Body of pancreas (tissue), 4 donors: Measurements from ENCODE around the gene LRP11. TPM values are rescaled to one million over a fixed set of nuclear protein-coding genes. Genes with fewer than 3 reads are reported as not detected.

Experiments
- ATAC-seq: fragments of 150-250 bp; one replicate; pipeline ENCODE4 v1.9.1; 2016
- DNase-seq, 4 donors: peaks; one replicate each; pipeline ENCODE4 v3.0.0-alpha.2; 2019
- H3K27ac ChIP-seq, 4 donors: fragments of 200-600 bp; sonication (generic); 1 replicate in 3 of 4; 2 replicates in 1 of 4; pipeline versions ENCODE4 v1.5.1 to v1.6.1; 2016 to 2019; ENCODE audit warnings: mild to moderate bottlenecking in 1 of 4, mixed read lengths in 1 of 4, moderate library complexity in 1 of 4
- H3K27me3 ChIP-seq, 2 donors: fragments of 200-600 bp; sonication (generic); one replicate each; pipeline ENCODE4 v1.6.0; 2016; ENCODE audit warnings: mild to moderate bottlenecking in 1 of 2
- H3K36me3 ChIP-seq, 2 donors: fragments of 200-600 bp; sonication (generic); replicated peaks in 1 of 2; 2 replicates each; pipeline ENCODE4 v1.5.1; 2016; ENCODE audit warnings: low read depth in 2 of 2; ENCODE audit not compliant: insufficient read depth in 1 of 2
- H3K4me1 ChIP-seq: fragments of 200-600 bp; sonication (generic); one replicate; pipeline ENCODE4 v1.6.0; 2016
- H3K4me3 ChIP-seq, 2 donors: fragments of 200-600 bp; sonication (generic); 1 replicate in 1 of 2; 2 replicates in 1 of 2; pipeline ENCODE4 v1.5.1; 2016 to 2019
- H3K9me3 ChIP-seq, 3 donors: fragments of 200-600 bp; sonication (generic); 1 replicate in 2 of 3; 2 replicates in 1 of 3; pipeline ENCODE4 v1.5.1; 2016
- POLR2A ChIP-seq, 3 donors: fragments of 450-650 bp; IDR thresholded peaks; one replicate each; pipeline ENCODE4 v1.6.1; 2016; ENCODE audit warnings: antibody characterized with exemption in 3 of 3, mild to moderate bottlenecking in 2 of 3
- WGBS, 2 donors: methylation state at CpG; one replicate each; pipeline ENCODE4 v1.1.5; 2017; 5-methylcytosine and 5-hydroxymethylcytosine counted together
- intact Hi-C: fragments of 100-400 bp; cut with DNase I; formaldehyde crosslinking; loops from one replicate; pipeline ENCODE4 v1.15.1; 2023
- total RNA-seq, 2 donors: library from RNA; depleted of rRNA; stranded (reverse); fragments of >200 nt; gene quantifications; one replicate each; pipeline ENCODE4 v1.1.0, GENCODE V29; 2016
- TF ChIP-seq, protein P1 (sequence below), 7 experiments: fragments of 450-650 bp in 4 of 7; fragments of 200-600 bp in 3 of 7; sonication (generic) in 3 of 7; IDR thresholded peaks; one replicate each; pipeline ENCODE4 v1.5.1; 2016 to 2019; ENCODE audit warnings: antibody characterized with exemption in 7 of 7

The LRP11 gene
- total RNA-seq, 2 donors from 2014 or later: 21.0 to 28.0 TPM

DNA sequence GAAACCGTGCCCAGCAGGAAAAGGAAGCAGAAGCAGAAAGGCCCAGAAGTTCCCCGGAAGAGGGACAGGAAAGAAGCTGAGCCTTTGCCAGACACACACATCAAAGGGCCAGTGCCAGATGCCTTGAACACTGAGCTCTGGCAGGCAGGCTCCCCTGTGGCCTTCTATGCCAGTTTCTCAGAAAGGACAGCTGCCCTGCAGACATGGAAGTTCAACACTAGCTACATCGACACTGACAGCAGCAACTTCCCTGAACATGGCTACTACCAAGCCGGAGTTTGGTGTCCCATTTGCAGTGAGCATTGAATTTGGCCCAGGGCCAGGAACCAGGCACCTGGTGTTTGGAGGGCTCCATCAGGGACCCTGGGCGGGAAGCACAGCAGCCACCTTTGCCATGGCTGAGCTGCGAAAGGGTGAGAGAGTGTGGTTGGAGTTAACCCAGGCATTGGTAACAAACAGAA, 41.8 kb upstream of the LRP11 start:
- TF ChIP-seq, protein P1, sequence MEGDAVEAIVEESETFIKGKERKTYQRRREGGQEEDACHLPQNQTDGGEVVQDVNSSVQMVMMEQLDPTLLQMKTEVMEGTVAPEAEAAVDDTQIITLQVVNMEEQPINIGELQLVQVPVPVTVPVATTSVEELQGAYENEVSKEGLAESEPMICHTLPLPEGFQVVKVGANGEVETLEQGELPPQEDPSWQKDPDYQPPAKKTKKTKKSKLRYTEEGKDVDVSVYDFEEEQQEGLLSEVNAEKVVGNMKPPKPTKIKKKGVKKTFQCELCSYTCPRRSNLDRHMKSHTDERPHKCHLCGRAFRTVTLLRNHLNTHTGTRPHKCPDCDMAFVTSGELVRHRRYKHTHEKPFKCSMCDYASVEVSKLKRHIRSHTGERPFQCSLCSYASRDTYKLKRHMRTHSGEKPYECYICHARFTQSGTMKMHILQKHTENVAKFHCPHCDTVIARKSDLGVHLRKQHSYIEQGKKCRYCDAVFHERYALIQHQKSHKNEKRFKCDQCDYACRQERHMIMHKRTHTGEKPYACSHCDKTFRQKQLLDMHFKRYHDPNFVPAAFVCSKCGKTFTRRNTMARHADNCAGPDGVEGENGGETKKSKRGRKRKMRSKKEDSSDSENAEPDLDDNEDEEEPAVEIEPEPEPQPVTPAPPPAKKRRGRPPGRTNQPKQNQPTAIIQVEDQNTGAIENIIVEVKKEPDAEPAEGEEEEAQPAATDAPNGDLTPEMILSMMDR (IDR thresholded peaks at IDR 0.05): no peak
- TF ChIP-seq POLR2A (IDR thresholded peaks at IDR 0.05): no peak
- H3K4me3 ChIP-seq: no peak overlapping the region

DNA sequence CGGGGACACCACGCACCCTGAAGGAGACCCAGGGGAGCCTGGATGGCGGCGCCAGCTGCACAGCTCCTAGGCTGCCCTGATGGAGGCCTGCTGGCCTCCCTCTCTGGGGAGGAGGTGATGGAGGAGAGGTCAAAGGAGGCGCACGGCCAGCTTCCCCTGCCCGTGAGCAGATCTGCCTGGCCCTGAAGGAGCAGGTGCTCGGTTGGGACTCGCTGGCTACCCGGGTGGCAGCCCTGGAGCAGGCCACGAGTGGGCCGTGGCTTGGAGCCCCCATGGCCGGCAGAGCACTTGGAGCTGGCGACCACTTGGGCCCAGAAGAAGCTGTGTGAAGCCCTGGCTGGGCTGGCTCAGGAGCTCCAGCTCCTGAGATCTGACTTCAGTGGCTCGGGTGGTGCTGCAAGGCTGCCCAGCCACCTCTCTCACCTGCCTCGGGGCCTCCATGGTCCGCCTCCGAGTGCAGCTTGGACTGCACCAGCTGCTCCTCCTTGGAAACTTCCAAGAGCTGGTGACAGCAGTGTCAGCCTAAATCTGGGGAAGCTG, 41.3 kb upstream of the LRP11 start:
- Histone ChIP-seq H3K27ac (no peak overlapping the region), H3K4me1 (no peaks in the 10 kb centered on the region), H3K36me3 (no peaks in the 10 kb centered on the region), H3K4me3 (no peak overlapping the region), H3K9me3 (no peaks in the 10 kb centered on the region), H3K27me3 (no peaks in the 10 kb centered on the region)
- TF ChIP-seq POLR2A (IDR thresholded peaks at IDR 0.05): no peak
- TF ChIP-seq, protein P1 (IDR thresholded peaks at IDR 0.05): no peak
- no peak for DNase-seq
- ATAC-seq: no peak
- 82 to 93% methylated on average over 3 to 17 of the region's 18 CpGs for WGBS, 2 donors
- intact Hi-C loops: no loop called here

More for the DNA sequence above, 41.8 kb upstream of the LRP11 start:
- no peaks in the 10 kb centered on the region for H3K36me3 ChIP-seq
- ATAC-seq: no peak
- no peak for DNase-seq
- no peaks in the 10 kb centered on the region for H3K27me3 ChIP-seq
- no peak overlapping the region for H3K27ac ChIP-seq
- 80 to 94% methylated on average over 5 of the region's 6 CpGs for WGBS, 2 donors
- no peaks in the 10 kb centered on the region for H3K4me1 ChIP-seq
- no peaks in the 10 kb centered on the region for H3K9me3 ChIP-seq
- intact Hi-C loops: no loop called here

DNA sequence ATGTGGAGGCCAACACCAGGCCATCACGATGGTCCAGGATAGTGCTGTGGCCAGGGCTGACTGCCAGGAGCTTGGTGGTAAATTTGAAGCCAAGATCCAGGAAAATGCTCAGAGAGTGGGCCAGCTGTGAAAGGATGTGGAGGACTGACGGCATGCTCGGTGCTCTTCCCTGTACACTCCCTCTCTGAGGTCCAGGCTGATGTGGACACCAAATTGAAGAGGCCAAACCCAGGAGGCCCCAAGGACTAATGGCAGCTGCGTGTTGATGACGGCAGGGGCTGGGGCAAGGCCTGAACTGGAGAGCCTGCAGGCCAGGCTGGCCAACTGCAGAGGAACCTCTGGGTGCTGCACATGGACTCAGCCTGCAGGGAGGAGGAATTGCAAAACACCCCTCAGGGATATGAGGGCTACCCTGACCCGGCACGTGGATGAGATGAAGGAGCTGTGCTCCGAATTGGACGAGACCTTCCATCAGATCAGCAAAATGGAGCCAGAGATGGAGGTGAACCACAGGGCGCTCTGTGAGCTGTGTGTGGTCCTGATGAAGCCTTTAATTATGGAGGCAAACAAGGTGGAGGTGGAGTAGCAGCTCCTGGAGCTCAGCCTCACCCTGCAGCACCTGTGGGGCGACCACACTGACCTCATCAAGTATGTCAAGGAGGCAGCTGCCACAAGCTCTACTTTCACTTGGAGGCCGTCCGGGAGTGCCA, 40.7 kb upstream of the LRP11 start:
- ATAC-seq: no peak
- H3K27me3 ChIP-seq: no peaks in the 10 kb centered on the region
- TF ChIP-seq, protein P1 (IDR thresholded peaks at IDR 0.05): no peak
- no peak for TF ChIP-seq POLR2A (IDR thresholded peaks at IDR 0.05)
- no peaks in the 10 kb centered on the region for H3K4me1 ChIP-seq
- no peak overlapping the region for H3K27ac ChIP-seq
- 76 to 96% methylated on average over 10 to 12 of the region's 13 CpGs for WGBS, 2 donors
- intact Hi-C loops: no loop called here
- H3K4me3 ChIP-seq: no peak overlapping the region
- no peaks in the 10 kb centered on the region for H3K36me3 ChIP-seq
- DNase-seq: no peak
- H3K9me3 ChIP-seq: no peaks in the 10 kb centered on the region

GRCh38 chr6:149903938-149904611, 39.9 kb upstream of the LRP11 start:
- no peak for TF ChIP-seq POLR2A (IDR thresholded peaks at IDR 0.05)
- TF ChIP-seq, protein P1 (IDR thresholded peaks at IDR 0.05): no peak
- 58 to 69% methylated on average over 5 of the region's 5 CpGs for WGBS, 2 donors
- Histone ChIP-seq H3K36me3 (no peaks in the 10 kb centered on the region), H3K27ac (no peak overlapping the region), H3K4me3 (no peak overlapping the region), H3K27me3 (no peaks in the 10 kb centered on the region), H3K4me1 (no peaks in the 10 kb centered on the region), H3K9me3 (no peaks in the 10 kb centered on the region)
- intact Hi-C loops: no loop called here
- ATAC-seq: no peak
- DNase-seq: no peak
